HCT116 (cell line): ENCODE data around the gene LMBR1. TPM values are rescaled to one million over a fixed set of nuclear protein-coding genes. Genes with fewer than 3 reads are reported as not detected.

Experiments used
- ATAC-seq: fragments of 200-7000 bp; cut with Tn5 transposase; 2 replicates; pipeline ENCODE4 v1.9.1; 2020; ENCODE audit warnings: mild to moderate bottlenecking, moderate library complexity
- BruUV-seq: library from RNA; stranded (reverse); fragments of 400-500 nt; replicated peaks from 2 replicates; lab custom pipeline; 2021; lab: Mats Ljungman, UMichigan
- CTCF ChIA-PET: fragments of 300-600 bp; sonication (Branson Sonifier 250); formaldehyde crosslinking; loops from one replicate; lab custom pipeline; 2021; ENCODE audit warnings: antibody characterized with exemption; lab: Charles Lee
- POLR2A ChIA-PET: fragments of 300-600, 350-600 bp; sonication (Branson Sonifier 250); formaldehyde crosslinking; loops from one replicate; lab custom pipeline; 2021; ENCODE audit warnings: antibody characterized with exemption; lab: Charles Lee
- RAD21 ChIA-PET, 2 experiments: fragments of 300-600 bp; sonication (Branson Sonifier 250); formaldehyde crosslinking; loops; one replicate each; lab custom pipeline; 2023; ENCODE audit warnings: low total read pairs in 2 of 2; ENCODE audit not compliant: uncharacterized antibody in 2 of 2, unreplicated experiment in 2 of 2, low non-redundant PET in 1 of 2; lab: Charles Lee
- DNase-seq: peaks from one replicate; pipeline ENCODE4 v3.0.0-alpha.2; 2010; ENCODE audit warnings: low read depth, low spot score
- H2AFZ ChIP-seq: fragments of 200-600 bp; shearing (Covaris generic), sonication (generic); 2 replicates; pipeline ENCODE4 v1.6.1; 2017; ENCODE audit warnings: low read depth, mixed run types, mixed read lengths, antibody characterized with exemption, low read length; ENCODE audit not compliant: poor library complexity, severe bottlenecking
- H3K27ac ChIP-seq: 2 replicates; pipeline ENCODE4 v1.5.1; 2012; ENCODE audit warnings: low read depth, low read length
- H3K27me3 ChIP-seq: fragments of 200-600 bp; sonication (generic); 2 replicates; pipeline ENCODE4 v1.6.1; 2016; ENCODE audit warnings: mixed run types, low read length, mixed read lengths; ENCODE audit not compliant: insufficient read depth
- H3K36me3 ChIP-seq, 2 experiments: fragments of 200-500 bp in 1 of 2; fragments of 200-600 bp in 1 of 2; sonication (Bioruptor generic) in 1 of 2; sonication (generic) in 1 of 2; 2 replicates each; pipeline versions ENCODE4 v1.5.1 to v1.6.1; 2014 to 2016; ENCODE audit warnings: low read length in 2 of 2, inconsistent platforms in 1 of 2, mixed read lengths in 1 of 2, mixed run types in 1 of 2; ENCODE audit not compliant: insufficient read depth in 2 of 2, control insufficient read depth in 1 of 2
- H3K4me1 ChIP-seq, 2 experiments: fragments of 200-600 bp in 1 of 2; sonication (generic) in 1 of 2; 2 replicates each; pipeline versions ENCODE4 v1.5.1 to v1.6.1; 2012 to 2017; ENCODE audit warnings: low read length in 2 of 2, inconsistent platforms in 1 of 2, mild to moderate bottlenecking in 1 of 2, mixed read lengths in 1 of 2, mixed run types in 1 of 2, moderate library complexity in 1 of 2; ENCODE audit not compliant: insufficient read depth in 2 of 2, control insufficient read depth in 1 of 2
- H3K4me2 ChIP-seq: fragments of 200-600 bp; sonication (generic); 2 replicates; pipeline ENCODE4 v1.6.1; 2017; ENCODE audit warnings: mixed run types, low read length, mixed read lengths
- H3K4me3 ChIP-seq, 2 experiments: fragments of 200-600 bp in 1 of 2; sonication (generic) in 1 of 2; replicated peaks in 1 of 2; 2 replicates each; pipeline ENCODE4 v1.5.1; 2011 to 2016; ENCODE audit warnings: low read length in 2 of 2, control low read depth in 1 of 2, low read depth in 1 of 2, mild to moderate bottlenecking in 1 of 2, mixed read lengths in 1 of 2, mixed run types in 1 of 2
- H3K79me2 ChIP-seq: fragments of 200-600 bp; sonication (generic); 2 replicates; pipeline ENCODE4 v1.6.1; 2017; ENCODE audit warnings: mild to moderate bottlenecking, mixed run types, low read length, moderate library complexity, mixed read lengths; ENCODE audit not compliant: insufficient read depth
- H3K9ac ChIP-seq: fragments of 200-600 bp; sonication (generic); 2 replicates; pipeline ENCODE4 v1.6.1; 2016; ENCODE audit warnings: low read length, mixed read lengths
- H3K9me2 ChIP-seq: fragments of 200-600 bp; sonication (generic), shearing (Covaris generic); 2 replicates; pipeline ENCODE4 v1.6.1; 2017; ENCODE audit warnings: mixed run types, mild to moderate bottlenecking, moderate library complexity; ENCODE audit not compliant: insufficient read depth
- H3K9me3 ChIP-seq, 2 experiments: fragments of 200-500 bp in 1 of 2; fragments of 200-600 bp in 1 of 2; sonication (Bioruptor generic) in 1 of 2; sonication (generic) in 1 of 2; 2 replicates each; pipeline ENCODE4 v1.6.1; 2014 to 2017; ENCODE audit warnings: low read length in 2 of 2, mixed read lengths in 2 of 2, inconsistent platforms in 1 of 2, low read depth in 1 of 2, mild to moderate bottlenecking in 1 of 2, mixed run types in 1 of 2, moderate library complexity in 1 of 2; ENCODE audit not compliant: control insufficient read depth in 1 of 2, insufficient read depth in 1 of 2
- H4K20me1 ChIP-seq: fragments of 200-600 bp; sonication (generic), shearing (Covaris generic); 2 replicates; pipeline ENCODE4 v1.6.1; 2017; ENCODE audit warnings: mixed run types, mild to moderate bottlenecking, moderate library complexity; ENCODE audit not compliant: insufficient read depth
- CBX3 ChIP-seq: IDR thresholded peaks from 2 replicates; pipeline ENCODE4 v1.6.1; 2012; ENCODE audit warnings: low read depth
- CTCF ChIP-seq, 3 experiments: fragments of 200-600 bp in 1 of 3; sonication (generic) in 1 of 3; IDR thresholded peaks in 2 of 3; conservative IDR thresholded peaks in 1 of 3; 2 replicates each; pipeline ENCODE4 v1.5.1; 2012 to 2017; ENCODE audit warnings: low read depth in 2 of 3, low read length in 2 of 3, antibody characterized with exemption in 1 of 3, borderline replicate concordance in 1 of 3, control low read depth in 1 of 3, mild to moderate bottlenecking in 1 of 3, mixed read lengths in 1 of 3, mixed run types in 1 of 3, moderate library complexity in 1 of 3; ENCODE audit not compliant: insufficient read depth in 1 of 3
- EGR1 ChIP-seq: IDR thresholded peaks from 2 replicates; pipeline ENCODE4 v1.6.1; 2012; ENCODE audit warnings: low read depth
- ELF1 ChIP-seq: IDR thresholded peaks from 2 replicates; pipeline ENCODE4 v1.6.1; 2012; ENCODE audit warnings: low read depth, borderline replicate concordance
- EZH2phosphoT487 ChIP-seq: fragments of 200-600 bp; IDR thresholded peaks from 2 replicates; pipeline ENCODE4 v1.6.1; 2018; ENCODE audit warnings: antibody characterized with exemption, borderline replicate concordance
- FOSL1 ChIP-seq: IDR thresholded peaks from 2 replicates; pipeline ENCODE4 v1.6.1; 2012; ENCODE audit warnings: low read depth
- JUND ChIP-seq: IDR thresholded peaks from 2 replicates; pipeline ENCODE4 v1.6.1; 2012
- RAD21 ChIP-seq: IDR thresholded peaks from 2 replicates; pipeline ENCODE4 v1.6.1; 2012; ENCODE audit warnings: low read depth, mild to moderate bottlenecking
- REST ChIP-seq: IDR thresholded peaks from 2 replicates; pipeline ENCODE4 v1.6.1; 2012; ENCODE audit warnings: low read depth
- SIN3A ChIP-seq: IDR thresholded peaks from 2 replicates; pipeline ENCODE4 v1.6.1; 2012; ENCODE audit warnings: low read depth
- SRF ChIP-seq: IDR thresholded peaks from 2 replicates; pipeline ENCODE4 v1.6.1; 2012; ENCODE audit warnings: low read depth
- TCF7L2 ChIP-seq: IDR thresholded peaks from 2 replicates; pipeline ENCODE4 v1.7.0; 2011; ENCODE audit warnings: borderline replicate concordance, inconsistent platforms; ENCODE audit not compliant: insufficient read depth, insufficient read length; ENCODE audit errors: extremely low read depth
- YY1 ChIP-seq: IDR thresholded peaks from 2 replicates; pipeline ENCODE4 v1.6.1; 2011; ENCODE audit warnings: low read length, low read depth, moderate library complexity, mild to moderate bottlenecking; ENCODE audit not compliant: insufficient replicate concordance; ENCODE audit errors: extremely low read depth
- ZBTB33 ChIP-seq: IDR thresholded peaks from 2 replicates; pipeline ENCODE4 v1.6.1; 2011; ENCODE audit warnings: mild to moderate bottlenecking, low read length, moderate library complexity; ENCODE audit not compliant: insufficient replicate concordance; ENCODE audit errors: extremely low read depth
- ZNF274 ChIP-seq: fragments of 200-500 bp; sonication (Bioruptor generic); IDR thresholded peaks from 2 replicates; pipeline ENCODE4 v1.6.1; 2014; ENCODE audit warnings: mild to moderate bottlenecking, low read depth, low read length, inconsistent platforms
- intact Hi-C: fragments of 100-400 bp; cut with micrococcal nuclease; formaldehyde crosslinking; loops from 2 replicates; pipeline ENCODE4 v1.10.0; 2022
- total RNA-seq: library from RNA; stranded (reverse); gene quantifications from one replicate; pipeline ENCODE4 v1.2.1, GENCODE V29; 2021; ENCODE audit not compliant: unreplicated experiment

Gene LMBR1
- total RNA-seq, 1 experiment from 2014 or later, result 84.0 TPM

DNA sequence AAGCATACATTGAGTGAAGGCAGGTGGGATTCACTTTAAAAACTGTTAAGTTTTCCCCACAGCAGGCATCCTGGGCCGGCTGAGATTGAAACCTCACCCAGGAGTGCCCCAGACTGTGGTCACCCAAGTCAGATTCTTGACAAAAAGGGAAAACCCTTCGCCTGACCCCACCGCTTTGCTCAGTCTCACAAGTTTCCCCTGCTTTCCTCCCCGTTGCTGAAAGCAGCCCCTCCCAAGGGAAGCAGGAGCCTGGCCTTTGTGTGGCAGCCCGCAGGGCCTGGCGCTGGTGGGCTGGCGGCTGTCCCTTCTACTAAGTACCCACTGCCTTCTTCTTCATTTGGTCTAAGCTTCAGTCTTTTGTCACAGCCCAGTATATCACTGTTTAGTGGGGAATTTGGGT lies 236.4 kb downstream of the LMBR1 start:
- TF ChIP-seq SIN3A (no peak), YY1 (no peak), ZBTB33 (no peak), SRF (no peak), FOSL1 (no peak), JUND (no peak), CBX3 (no peak), REST (no peak), TCF7L2 (no peak), CTCF (IDR thresholded peaks at IDR 0.05 in 2 of 3, conservative IDR thresholded peaks at IDR 0.05 in 1 of 3; ENCODE audit: borderline replicate concordance in 1 of 3, insufficient read depth in 1 of 3, low read depth in 2 of 3, low read length in 2 of 3) (no peak), RAD21 (no peak), ZNF274 (no peak), EZH2phosphoT487 (no peak), EGR1 (no peak), ELF1 (no peak)
- TF ChIP-seq, all 23 proteins: peak for 0
- no peaks in the 10 kb centered on the region for H3K4me1 ChIP-seq
- no peaks in the 10 kb centered on the region for H4K20me1 ChIP-seq
- POLR2A ChIA-PET, result no interaction called here
- no peaks in the 10 kb centered on the region for H3K79me2 ChIP-seq
- RAD21 ChIA-PET, result no interaction called here
- H3K4me3 ChIP-seq, result no peak overlapping the region
- CTCF ChIA-PET, result no interaction called here
- no peaks in the 10 kb centered on the region for H3K27me3 ChIP-seq
- H3K9me3 ChIP-seq, result no peaks in the 10 kb centered on the region
- H3K36me3 ChIP-seq, result no peaks in the 10 kb centered on the region
- no peak overlapping the region for H2AFZ ChIP-seq
- DNase-seq (no peak), ATAC-seq (no peak)
- no peak overlapping the region for H3K9ac ChIP-seq
- BruUV-seq, result no TSS peak
- H3K4me2 ChIP-seq, result no peak overlapping the region
- no peaks in the 10 kb centered on the region for H3K9me2 ChIP-seq
- intact Hi-C loops, result no loop called here
- no peak overlapping the region for H3K27ac ChIP-seq
